ENCODE measurements around the gene LUC7L3.

LUC7L3 gene

GRCh38 chr17:50692448-50693035 lies 26.9 kb upstream of the LUC7L3 start:
- peak overlapping the region; percentile 88 for H3K27ac Mint-ChIP-seq
- H3K9me3 Mint-ChIP-seq = no peaks in the 10 kb centered on the region
- H3K27me3 Mint-ChIP-seq (ENCODE audit: low read depth, poor library complexity) = peaks cover 7% of the 10 kb centered on the region
- H3K4me3 Mint-ChIP-seq = no peak overlapping the region
- peaks cover 53% of the 10 kb centered on the region for H3K4me1 Mint-ChIP-seq
- DNase-seq = no peak
- peaks cover 34% of the 10 kb centered on the region for H3K36me3 Mint-ChIP-seq (ENCODE audit: low read depth)
- no peak for TF ChIP-seq CTCF (IDR thresholded peaks at IDR 0.05)

GRCh38 chr17:50693036-50693682 lies 26.2 kb upstream of the LUC7L3 start:
- no peak for DNase-seq
- peaks cover 49% of the 10 kb centered on the region for H3K4me1 Mint-ChIP-seq
- peak overlapping the region; percentile 88 for H3K27ac Mint-ChIP-seq
- peaks cover 38% of the 10 kb centered on the region for H3K36me3 Mint-ChIP-seq (ENCODE audit: low read depth)
- H3K27me3 Mint-ChIP-seq (ENCODE audit: low read depth, poor library complexity) = peaks cover 7% of the 10 kb centered on the region
- H3K4me3 Mint-ChIP-seq = no peak overlapping the region
- TF ChIP-seq CTCF (IDR thresholded peaks at IDR 0.05) = no peak
- no peaks in the 10 kb centered on the region for H3K9me3 Mint-ChIP-seq

GRCh38 chr17:50696365-50696879 lies 23.0 kb upstream of the LUC7L3 start:
- TF ChIP-seq CTCF (IDR thresholded peaks at IDR 0.05) = no peak
- H3K4me1 Mint-ChIP-seq = peaks cover 22% of the 10 kb centered on the region
- H3K27me3 Mint-ChIP-seq (ENCODE audit: low read depth, poor library complexity) = peaks cover 6% of the 10 kb centered on the region
- peaks cover 68% of the 10 kb centered on the region for H3K36me3 Mint-ChIP-seq (ENCODE audit: low read depth)
- DNase-seq = no peak
- H3K9me3 Mint-ChIP-seq = no peaks in the 10 kb centered on the region
- no peak overlapping the region for H3K4me3 Mint-ChIP-seq
- H3K27ac Mint-ChIP-seq = peak overlapping the region; percentile 39

GRCh38 chr17:50697062-50697461 lies 22.3 kb upstream of the LUC7L3 start:
- peaks cover 6% of the 10 kb centered on the region for H3K27me3 Mint-ChIP-seq (ENCODE audit: low read depth, poor library complexity)

GRCh38 chr17:50697663-50698272 lies 21.6 kb upstream of the LUC7L3 start:
- Mint-ChIP-seq H3K36me3 (ENCODE audit: low read depth) (peaks cover 66% of the 10 kb centered on the region), H3K27ac (no peak overlapping the region), H3K4me1 (peaks cover 21% of the 10 kb centered on the region), H3K9me3 (no peaks in the 10 kb centered on the region), H3K27me3 (ENCODE audit: low read depth, poor library complexity) (peaks cover 6% of the 10 kb centered on the region), H3K4me3 (no peak overlapping the region)
- TF ChIP-seq CTCF (IDR thresholded peaks at IDR 0.05) = no peak
- DNase-seq = no peak

More at GRCh38 chr17:50697062-50697461, 22.3 kb upstream of the LUC7L3 start:
- Mint-ChIP-seq H3K27ac (peak overlapping the region; percentile 21), H3K9me3 (no peaks in the 10 kb centered on the region), H3K4me3 (no peak overlapping the region), H3K36me3 (ENCODE audit: low read depth) (peaks cover 68% of the 10 kb centered on the region), H3K4me1 (peaks cover 21% of the 10 kb centered on the region)
- no peak for DNase-seq
- no peak for TF ChIP-seq CTCF (IDR thresholded peaks at IDR 0.05)
